A549 (cell line): ENCODE results near the gene GRIK4. TPM values are rescaled to one million over a fixed set of nuclear protein-coding genes. Genes with fewer than 3 reads are reported as not detected.

Source experiments
- ATAC-seq, 2 experiments: fragments of 200-7000 bp in 1 of 2; fragments of >200 bp in 1 of 2; cut with Nextera tagmentation in 1 of 2; cut with Tn5 transposase in 1 of 2; 3 replicates each; pipeline versions ENCODE4 v1.8.0 to v1.9.1; 2018 to 2020; ENCODE audit warnings: mild to moderate bottlenecking in 1 of 2, moderate library complexity in 1 of 2
- CTCF ChIA-PET: fragments of 300-600 bp; sonication (Branson Sonifier 250); formaldehyde crosslinking; extraction: SDS; loops from one replicate; lab custom pipeline; 2021; ENCODE audit warnings: antibody characterized with exemption, inconsistent platforms; lab: Yijun Ruan, JAX
- POLR2A ChIA-PET: fragments of 350-600 bp; formaldehyde crosslinking; extraction: SDS; loops from one replicate; lab custom pipeline; 2021; ENCODE audit warnings: antibody characterized with exemption, inconsistent platforms; lab: Yijun Ruan, JAX
- DNase-seq, 2 experiments: peaks; one replicate each; pipeline versions ENCODE4 v3.0.0 to v3.0.0-alpha.2; 2011 to 2016; ENCODE audit warnings: low read depth in 1 of 2, low spot score in 1 of 2
- FAIRE-seq: peaks from 2 replicates; lab custom pipeline; 2011; peaks lifted over from hg19 to GRCh38; lab: Jason Lieb, UNC
- H3K27ac ChIP-seq, 2 experiments: fragments of >200 bp; sonication (Bioruptor Twin); formaldehyde crosslinking; 3 replicates each; pipeline ENCODE4 v1.5.1; 2016 to 2017
- H3K4me1 ChIP-seq: fragments of >200 bp; sonication (Bioruptor Twin); formaldehyde crosslinking; 3 replicates; pipeline ENCODE4 v1.6.1; 2016
- H3K4me2 ChIP-seq: fragments of >200 bp; sonication (Bioruptor Twin); formaldehyde crosslinking; 3 replicates; pipeline ENCODE4 v1.6.1; 2016
- H3K4me3 ChIP-seq: fragments of >200 bp; sonication (Bioruptor Twin); formaldehyde crosslinking; 3 replicates; pipeline ENCODE4 v1.5.1; 2016
- H3K9me3 ChIP-seq: fragments of >200 bp; sonication (Bioruptor Twin); formaldehyde crosslinking; 3 replicates; pipeline ENCODE4 v1.6.1; 2016
- CBX2 ChIP-seq: fragments of 200-600 bp; sonication (generic); IDR thresholded peaks from 2 replicates; pipeline ENCODE4 v1.6.1; 2016; ENCODE audit warnings: low read depth, mild to moderate bottlenecking, borderline replicate concordance
- CEBPB ChIP-seq, 2 experiments: fragments of >200 bp in 1 of 2; sonication (Bioruptor Twin) in 1 of 2; formaldehyde crosslinking in 1 of 2; IDR thresholded peaks; 2 replicates each; pipeline ENCODE4 v1.6.1; 2012 to 2016
- EHF ChIP-seq: fragments of 250-450 bp; sonication (Bioruptor Pico); IDR thresholded peaks from 2 replicates; pipeline ENCODE4 v1.5.0; 2020; ENCODE audit warnings: mild to moderate bottlenecking
- EHMT2 ChIP-seq: fragments of 200-600 bp; sonication (generic); IDR thresholded peaks from 2 replicates; pipeline ENCODE4 v1.6.1; 2016; ENCODE audit warnings: antibody characterized with exemption, low read depth, mild to moderate bottlenecking, moderate library complexity
- FOSB ChIP-seq: fragments of 250-450 bp; sonication (Bioruptor Pico); IDR thresholded peaks from 2 replicates; pipeline ENCODE4 v1.5.0; 2020; ENCODE audit warnings: mild to moderate bottlenecking, moderate library complexity
- FOSL2 ChIP-seq, 2 experiments: fragments of 450-650 bp in 1 of 2; fragments of >200 bp in 1 of 2; sonication (Bioruptor Twin) in 1 of 2; formaldehyde crosslinking; IDR thresholded peaks; 2 replicates each; pipeline versions ENCODE4 v1.5.0 to v1.6.1; 2016 to 2020; ENCODE audit warnings: mild to moderate bottlenecking in 1 of 2, moderate library complexity in 1 of 2
- GATA3 ChIP-seq: IDR thresholded peaks from 2 replicates; pipeline ENCODE4 v1.6.1; 2012; ENCODE audit warnings: borderline replicate concordance
- HOXA7 ChIP-seq: fragments of 250-450 bp; sonication (Bioruptor Pico); IDR thresholded peaks from 2 replicates; pipeline ENCODE4 v1.5.0; 2020; ENCODE audit warnings: mild to moderate bottlenecking, moderate library complexity
- HOXB5 ChIP-seq: fragments of 250-450 bp; sonication (Bioruptor Pico); IDR thresholded peaks from 2 replicates; pipeline ENCODE4 v1.5.0; 2020; ENCODE audit warnings: mild to moderate bottlenecking, moderate library complexity
- JUN ChIP-seq, 2 experiments: fragments of >200 bp; sonication (Bioruptor Twin); formaldehyde crosslinking; IDR thresholded peaks; 2 replicates in 1 of 2; 3 replicates in 1 of 2; pipeline ENCODE4 v1.6.1; 2016 to 2017
- JUNB ChIP-seq: fragments of >200 bp; sonication (Bioruptor Twin); formaldehyde crosslinking; IDR thresholded peaks from 2 replicates; pipeline ENCODE4 v1.6.1; 2016
- KDM1A ChIP-seq: fragments of 200-600 bp; sonication (generic); IDR thresholded peaks from 2 replicates; pipeline ENCODE4 v1.6.1; 2016; ENCODE audit warnings: low read depth, mild to moderate bottlenecking
- NFE2L2 ChIP-seq: fragments of 150-350 bp; conservative IDR thresholded peaks from 2 replicates; pipeline ENCODE4 v1.6.1; 2014; ENCODE audit warnings: low read length
- NPAS2 ChIP-seq: fragments of 250-450 bp; sonication (Bioruptor Pico); IDR thresholded peaks from 2 replicates; pipeline ENCODE4 v1.8.0; 2022; ENCODE audit warnings: mild to moderate bottlenecking, moderate library complexity, borderline replicate concordance
- RAD21 ChIP-seq, 2 experiments: fragments of >200 bp in 1 of 2; sonication (Bioruptor Twin) in 1 of 2; formaldehyde crosslinking in 1 of 2; IDR thresholded peaks in 1 of 2; conservative IDR thresholded peaks in 1 of 2; 2 replicates in 1 of 2; 3 replicates in 1 of 2; pipeline ENCODE4 v1.6.1; 2012 to 2018; ENCODE audit warnings: inconsistent platforms in 1 of 2
- RCOR1 ChIP-seq: fragments of 150-350 bp; IDR thresholded peaks from 2 replicates; pipeline ENCODE4 v1.6.1; 2014; ENCODE audit warnings: antibody characterized with exemption, low read length, low read depth
- SMC3 ChIP-seq: fragments of >200 bp; sonication (Bioruptor Twin); formaldehyde crosslinking; IDR thresholded peaks from 3 replicates; pipeline ENCODE4 v1.6.1; 2018; ENCODE audit warnings: inconsistent platforms
- SREBF2 ChIP-seq: fragments of 450-650 bp; IDR thresholded peaks from 2 replicates; pipeline ENCODE4 v1.6.1; 2014; ENCODE audit warnings: mild to moderate bottlenecking, moderate library complexity
- TP53 ChIP-seq: fragments of 250-450 bp; sonication (Bioruptor Pico); IDR thresholded peaks from 2 replicates; pipeline ENCODE4 v1.5.0; 2021; ENCODE audit warnings: mild to moderate bottlenecking, moderate library complexity
- ZFP36 ChIP-seq: fragments of 450-650 bp; IDR thresholded peaks from 2 replicates; pipeline ENCODE4 v1.6.1; 2014; ENCODE audit warnings: borderline replicate concordance; ENCODE audit not compliant: partially characterized antibody
- ZNF302 ChIP-seq: fragments of 250-450 bp; sonication (Bioruptor Pico); IDR thresholded peaks from 2 replicates; pipeline ENCODE4 v1.9.0; 2021; ENCODE audit warnings: inconsistent platforms, mild to moderate bottlenecking, moderate library complexity
- WGBS: methylation state at CpG from one replicate; pipeline ENCODE4 v1.1.6; 2017; ENCODE audit errors: missing lambda C conversion rate; 5-methylcytosine and 5-hydroxymethylcytosine counted together
- polyA plus RNA-seq, 4 experiments: library from polyadenylated mRNA; depleted of rRNA in 3 of 4; stranded (reverse); fragments of >200 nt; fragmentation: RNase III in 1 of 4; extraction: RNeasy Plus Mini Kit Qiagen cat#74134 plus additional on column Dnase treatment in 1 of 4; gene quantifications; 2 replicates in 3 of 4; 3 replicates in 1 of 4; pipeline ENCODE4 v1.2.3, GENCODE V29; 2011 to 2017
- TF ChIP-seq, protein P1 (sequence below): fragments of 250-450 bp; sonication (Bioruptor Pico); IDR thresholded peaks from 2 replicates; pipeline ENCODE4 v1.5.0; 2020; ENCODE audit warnings: low read depth, mild to moderate bottlenecking, moderate library complexity
- TF ChIP-seq, protein P2 (sequence below): fragments of 150-350 bp; IDR thresholded peaks from 2 replicates; pipeline ENCODE4 v1.6.1; 2014; ENCODE audit warnings: low read depth, mild to moderate bottlenecking, low read length
- TF ChIP-seq, protein P3 (sequence below): IDR thresholded peaks from 2 replicates; pipeline ENCODE4 v1.6.1; 2012
- TF ChIP-seq, protein P4 (sequence below): fragments of 450-650 bp; IDR thresholded peaks from 2 replicates; pipeline ENCODE4 v1.6.1; 2014; ENCODE audit warnings: antibody characterized with exemption
- TF ChIP-seq, protein P5 (sequence below): fragments of >200 bp; sonication (Bioruptor Twin); formaldehyde crosslinking; IDR thresholded peaks from 3 replicates; pipeline ENCODE4 v1.6.1; 2016
- TF ChIP-seq, protein P6 (sequence below): IDR thresholded peaks from 2 replicates; pipeline ENCODE4 v1.6.1; 2012; ENCODE audit warnings: low read depth, borderline replicate concordance

Gene GRIK4
- polyA plus RNA-seq, 2 of the 4 experiments (the other 2 are of a cell fraction): 0.01 TPM; not detected in 1

DNA sequence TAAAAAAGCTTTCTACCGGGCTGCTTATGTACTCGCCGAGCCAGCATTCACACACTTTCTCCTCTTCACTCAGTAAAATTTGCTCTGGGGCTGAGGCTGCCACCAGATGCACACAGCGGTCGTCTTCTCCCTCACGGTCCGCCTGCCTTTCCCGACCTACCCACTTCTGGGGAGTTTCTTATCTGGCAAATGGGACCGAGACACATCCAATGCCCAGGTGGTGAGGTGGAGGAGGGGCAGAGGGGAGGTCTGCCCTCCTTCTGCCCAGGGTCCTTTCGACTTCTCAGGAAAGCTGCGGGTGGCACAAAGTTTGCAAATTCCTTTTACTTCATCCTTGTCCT lies 43.9 kb downstream of the GRIK4 start:
- CTCF ChIA-PET: no interaction called here
- 67% methylated on average over 11 of the region's 11 CpGs for WGBS
- POLR2A ChIA-PET: no interaction called here
- no peaks in the 10 kb centered on the region for H3K4me1 ChIP-seq
- H3K9me3 ChIP-seq: no peaks in the 10 kb centered on the region
- H3K4me3 ChIP-seq: no peak overlapping the region
- FAIRE-seq: no peak
- no peak for TF ChIP-seq JUN (IDR thresholded peaks at IDR 0.05)
- TF ChIP-seq HOXA7 (CRISPR knock-in tag): no peak
- TF ChIP-seq ZNF302 (CRISPR knock-in tag): no peak
- no peak for TF ChIP-seq RCOR1
- no peak for TF ChIP-seq JUNB
- no peak for TF ChIP-seq EHMT2
- TF ChIP-seq GATA3: no peak
- TF ChIP-seq, all 56 proteins: peak for 0
- DNase-seq (no peak), ATAC-seq (no peak)
- no peak overlapping the region for H3K4me2 ChIP-seq
- H3K27ac ChIP-seq: no peak overlapping the region

DNA sequence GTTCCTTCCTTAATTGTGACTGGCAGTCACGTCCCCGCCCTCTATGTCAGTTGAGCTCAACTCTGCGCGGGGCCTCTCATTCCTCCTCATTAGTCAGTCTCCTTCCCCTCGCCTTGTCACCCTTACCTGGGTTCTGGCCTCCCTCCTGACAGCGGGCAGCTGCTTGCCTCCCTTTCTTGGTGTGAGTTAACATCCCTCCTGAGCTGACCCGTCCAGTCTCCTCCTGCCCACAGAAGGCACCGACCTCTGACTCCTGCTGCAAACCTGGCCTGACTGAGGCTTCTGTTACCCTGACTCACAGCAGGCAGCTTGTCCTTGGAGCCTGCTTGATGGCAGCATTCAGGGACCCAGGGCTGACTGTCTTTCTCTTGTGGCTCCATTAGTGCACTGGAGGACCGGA lies 45.2 kb downstream of the GRIK4 start:
- no peak for DNase-seq
- no peak for TF ChIP-seq TP53
- no peak for TF ChIP-seq FOSL2 (IDR thresholded peaks at IDR 0.05)
- no peak for TF ChIP-seq FOSL2 (CRISPR knock-in tag; IDR thresholded peaks at IDR 0.05)
- no peak for TF ChIP-seq HOXB5 (CRISPR knock-in tag)
- no peak for TF ChIP-seq NFE2L2
- TF ChIP-seq, protein P1, sequence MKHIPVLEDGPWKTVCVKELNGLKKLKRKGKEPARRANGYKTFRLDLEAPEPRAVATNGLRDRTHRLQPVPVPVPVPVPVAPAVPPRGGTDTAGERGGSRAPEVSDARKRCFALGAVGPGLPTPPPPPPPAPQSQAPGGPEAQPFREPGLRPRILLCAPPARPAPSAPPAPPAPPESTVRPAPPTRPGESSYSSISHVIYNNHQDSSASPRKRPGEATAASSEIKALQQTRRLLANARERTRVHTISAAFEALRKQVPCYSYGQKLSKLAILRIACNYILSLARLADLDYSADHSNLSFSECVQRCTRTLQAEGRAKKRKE (CRISPR knock-in tag): no peak
- TF ChIP-seq SREBF2: no peak
- TF ChIP-seq RAD21 (conservative IDR thresholded peaks at IDR 0.05 in 1 of 2, IDR thresholded peaks at IDR 0.05 in 1 of 2): no peak
- TF ChIP-seq, protein P2, sequence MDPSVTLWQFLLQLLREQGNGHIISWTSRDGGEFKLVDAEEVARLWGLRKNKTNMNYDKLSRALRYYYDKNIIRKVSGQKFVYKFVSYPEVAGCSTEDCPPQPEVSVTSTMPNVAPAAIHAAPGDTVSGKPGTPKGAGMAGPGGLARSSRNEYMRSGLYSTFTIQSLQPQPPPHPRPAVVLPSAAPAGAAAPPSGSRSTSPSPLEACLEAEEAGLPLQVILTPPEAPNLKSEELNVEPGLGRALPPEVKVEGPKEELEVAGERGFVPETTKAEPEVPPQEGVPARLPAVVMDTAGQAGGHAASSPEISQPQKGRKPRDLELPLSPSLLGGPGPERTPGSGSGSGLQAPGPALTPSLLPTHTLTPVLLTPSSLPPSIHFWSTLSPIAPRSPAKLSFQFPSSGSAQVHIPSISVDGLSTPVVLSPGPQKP: no peak
- no peak for TF ChIP-seq SMC3
- TF ChIP-seq, all 56 proteins: peak for 0
- H3K9me3 ChIP-seq: no peaks in the 10 kb centered on the region
- ATAC-seq: no peak
- H3K4me3 ChIP-seq: no peak overlapping the region
- CTCF ChIA-PET: no interaction called here
- H3K4me1 ChIP-seq: no peaks in the 10 kb centered on the region
- no peak overlapping the region for H3K4me2 ChIP-seq
- no peak overlapping the region for H3K27ac ChIP-seq
- 57% methylated on average over 9 of the region's 9 CpGs for WGBS
- no peak for FAIRE-seq
- POLR2A ChIA-PET: no interaction called here

DNA sequence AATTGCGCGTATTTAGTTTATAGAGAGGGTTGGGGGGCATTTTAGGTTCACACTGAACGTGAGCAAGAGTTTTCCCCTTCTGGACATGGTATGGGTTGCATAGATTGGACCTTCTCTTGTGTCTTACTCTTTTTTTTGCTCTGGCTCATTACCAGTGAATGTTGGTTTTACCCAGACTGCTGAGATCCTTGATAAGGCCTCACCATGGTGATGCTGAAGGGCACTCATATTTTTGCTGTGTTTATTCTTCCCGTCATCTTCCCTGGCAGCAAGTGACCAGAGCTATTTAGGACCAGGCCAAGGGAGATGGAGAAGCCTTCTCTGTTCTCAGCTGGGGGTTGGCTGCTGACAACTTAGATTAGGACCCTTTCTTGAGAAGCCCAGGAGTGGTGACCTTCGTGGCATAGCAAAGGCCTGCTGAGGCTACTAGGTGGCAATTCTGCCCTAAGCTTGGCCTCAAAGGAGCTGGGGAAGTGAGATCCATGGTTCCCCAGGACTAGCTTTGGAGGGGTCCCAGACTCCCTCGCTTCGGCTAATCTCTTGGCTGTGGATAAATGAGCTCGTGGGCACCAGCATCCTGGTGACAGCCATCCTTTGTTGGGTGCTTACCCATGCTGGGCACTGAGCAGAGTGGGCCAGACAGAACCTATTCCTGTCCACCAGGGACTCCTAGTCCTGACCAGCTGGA lies 47.3 kb downstream of the GRIK4 start:
- Histone ChIP-seq H3K4me1 (no peaks in the 10 kb centered on the region), H3K4me2 (no peak overlapping the region), H3K9me3 (no peaks in the 10 kb centered on the region), H3K4me3 (no peak overlapping the region), H3K27ac (no peak overlapping the region)
- ATAC-seq (no peak), DNase-seq (no peak), FAIRE-seq (no peak)
- WGBS: 60% methylated on average over 5 of the region's 8 CpGs
- POLR2A ChIA-PET: no interaction called here
- CTCF ChIA-PET: no interaction called here
- no peak for TF ChIP-seq EHMT2
- no peak for TF ChIP-seq CEBPB (IDR thresholded peaks at IDR 0.05)
- TF ChIP-seq GATA3: no peak
- TF ChIP-seq, protein P3, sequence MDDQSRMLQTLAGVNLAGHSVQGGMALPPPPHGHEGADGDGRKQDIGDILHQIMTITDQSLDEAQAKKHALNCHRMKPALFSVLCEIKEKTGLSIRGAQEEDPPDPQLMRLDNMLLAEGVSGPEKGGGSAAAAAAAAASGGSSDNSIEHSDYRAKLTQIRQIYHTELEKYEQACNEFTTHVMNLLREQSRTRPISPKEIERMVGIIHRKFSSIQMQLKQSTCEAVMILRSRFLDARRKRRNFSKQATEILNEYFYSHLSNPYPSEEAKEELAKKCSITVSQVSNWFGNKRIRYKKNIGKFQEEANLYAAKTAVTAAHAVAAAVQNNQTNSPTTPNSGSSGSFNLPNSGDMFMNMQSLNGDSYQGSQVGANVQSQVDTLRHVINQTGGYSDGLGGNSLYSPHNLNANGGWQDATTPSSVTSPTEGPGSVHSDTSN: no peak
- TF ChIP-seq, protein P4, sequence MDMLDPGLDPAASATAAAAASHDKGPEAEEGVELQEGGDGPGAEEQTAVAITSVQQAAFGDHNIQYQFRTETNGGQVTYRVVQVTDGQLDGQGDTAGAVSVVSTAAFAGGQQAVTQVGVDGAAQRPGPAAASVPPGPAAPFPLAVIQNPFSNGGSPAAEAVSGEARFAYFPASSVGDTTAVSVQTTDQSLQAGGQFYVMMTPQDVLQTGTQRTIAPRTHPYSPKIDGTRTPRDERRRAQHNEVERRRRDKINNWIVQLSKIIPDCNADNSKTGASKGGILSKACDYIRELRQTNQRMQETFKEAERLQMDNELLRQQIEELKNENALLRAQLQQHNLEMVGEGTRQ: no peak
- no peak for TF ChIP-seq NPAS2 (CRISPR knock-in tag)
- TF ChIP-seq KDM1A: no peak
- no peak for TF ChIP-seq HOXA7 (CRISPR knock-in tag)
- TF ChIP-seq, protein P5, sequence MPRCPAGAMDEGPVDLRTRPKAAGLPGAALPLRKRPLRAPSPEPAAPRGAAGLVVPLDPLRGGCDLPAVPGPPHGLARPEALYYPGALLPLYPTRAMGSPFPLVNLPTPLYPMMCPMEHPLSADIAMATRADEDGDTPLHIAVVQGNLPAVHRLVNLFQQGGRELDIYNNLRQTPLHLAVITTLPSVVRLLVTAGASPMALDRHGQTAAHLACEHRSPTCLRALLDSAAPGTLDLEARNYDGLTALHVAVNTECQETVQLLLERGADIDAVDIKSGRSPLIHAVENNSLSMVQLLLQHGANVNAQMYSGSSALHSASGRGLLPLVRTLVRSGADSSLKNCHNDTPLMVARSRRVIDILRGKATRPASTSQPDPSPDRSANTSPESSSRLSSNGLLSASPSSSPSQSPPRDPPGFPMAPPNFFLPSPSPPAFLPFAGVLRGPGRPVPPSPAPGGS: no peak
- TF ChIP-seq FOSL2 (IDR thresholded peaks at IDR 0.05): no peak
- TF ChIP-seq FOSL2 (CRISPR knock-in tag; IDR thresholded peaks at IDR 0.05): no peak
- TF ChIP-seq, protein P6, sequence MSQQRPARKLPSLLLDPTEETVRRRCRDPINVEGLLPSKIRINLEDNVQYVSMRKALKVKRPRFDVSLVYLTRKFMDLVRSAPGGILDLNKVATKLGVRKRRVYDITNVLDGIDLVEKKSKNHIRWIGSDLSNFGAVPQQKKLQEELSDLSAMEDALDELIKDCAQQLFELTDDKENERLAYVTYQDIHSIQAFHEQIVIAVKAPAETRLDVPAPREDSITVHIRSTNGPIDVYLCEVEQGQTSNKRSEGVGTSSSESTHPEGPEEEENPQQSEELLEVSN: no peak
- TF ChIP-seq SMC3: no peak
- TF ChIP-seq ZFP36: no peak
- TF ChIP-seq EHF (CRISPR knock-in tag): no peak
- no peak for TF ChIP-seq FOSB (CRISPR knock-in tag)
- TF ChIP-seq CBX2: no peak
